Measurements from ENCODE around the gene HIC1.

The HIC1 gene

DNA sequence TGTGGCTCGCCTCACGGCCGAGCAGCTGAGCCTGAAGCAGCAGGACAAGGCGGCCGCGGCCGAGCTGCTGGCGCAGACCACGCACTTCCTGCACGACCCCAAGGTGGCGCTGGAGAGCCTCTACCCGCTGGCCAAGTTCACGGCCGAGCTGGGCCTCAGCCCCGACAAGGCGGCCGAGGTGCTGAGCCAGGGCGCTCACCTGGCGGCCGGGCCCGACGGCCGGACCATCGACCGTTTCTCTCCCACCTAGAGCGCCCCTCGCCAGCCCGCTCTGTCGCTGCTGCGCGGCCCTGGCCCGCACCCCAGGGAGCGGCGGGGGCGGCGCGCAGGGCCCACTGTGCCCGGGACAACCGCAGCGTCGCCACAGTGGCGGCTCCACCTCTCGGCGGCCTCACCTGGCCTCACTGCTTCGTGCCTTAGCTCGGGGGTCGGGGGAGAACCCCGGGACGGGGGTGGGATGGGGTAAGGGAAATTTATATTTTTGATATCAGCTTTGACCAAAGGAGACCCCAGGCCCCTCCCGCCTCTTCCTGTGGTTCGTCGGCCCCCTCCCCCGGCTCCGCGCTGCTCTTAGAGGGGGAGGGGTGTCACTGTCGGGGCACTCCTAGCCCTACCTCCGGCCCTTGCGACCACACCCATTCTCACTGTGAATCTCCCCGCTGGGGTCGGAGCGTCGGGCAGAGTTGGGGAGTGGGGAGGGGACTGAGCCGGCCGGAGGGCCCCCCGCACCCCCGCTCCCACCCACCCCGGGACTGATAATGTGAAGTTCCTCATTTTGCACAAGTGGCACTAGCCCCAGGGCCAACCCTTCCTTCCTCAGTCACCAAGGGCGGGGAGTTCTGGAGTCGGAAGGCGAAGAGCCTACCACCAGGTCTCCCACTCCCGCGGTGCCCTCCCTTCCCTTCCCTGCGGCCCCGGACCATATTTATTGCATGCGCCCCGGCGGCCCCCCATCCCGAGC lies 4.0 kb downstream of the HIC1 start:
- no peaks in the 10 kb centered on the region for H4K20me1 ChIP-seq (ENCODE audit: insufficient read depth)
- H3K36me3 ChIP-seq (ENCODE audit: insufficient read depth), result no peaks in the 10 kb centered on the region
- H3K4me3 ChIP-seq (IDR thresholded peaks at IDR 0.05; ENCODE audit: insufficient read depth, low read depth, low read length), result no peak overlapping the region
- TF ChIP-seq, protein P1, sequence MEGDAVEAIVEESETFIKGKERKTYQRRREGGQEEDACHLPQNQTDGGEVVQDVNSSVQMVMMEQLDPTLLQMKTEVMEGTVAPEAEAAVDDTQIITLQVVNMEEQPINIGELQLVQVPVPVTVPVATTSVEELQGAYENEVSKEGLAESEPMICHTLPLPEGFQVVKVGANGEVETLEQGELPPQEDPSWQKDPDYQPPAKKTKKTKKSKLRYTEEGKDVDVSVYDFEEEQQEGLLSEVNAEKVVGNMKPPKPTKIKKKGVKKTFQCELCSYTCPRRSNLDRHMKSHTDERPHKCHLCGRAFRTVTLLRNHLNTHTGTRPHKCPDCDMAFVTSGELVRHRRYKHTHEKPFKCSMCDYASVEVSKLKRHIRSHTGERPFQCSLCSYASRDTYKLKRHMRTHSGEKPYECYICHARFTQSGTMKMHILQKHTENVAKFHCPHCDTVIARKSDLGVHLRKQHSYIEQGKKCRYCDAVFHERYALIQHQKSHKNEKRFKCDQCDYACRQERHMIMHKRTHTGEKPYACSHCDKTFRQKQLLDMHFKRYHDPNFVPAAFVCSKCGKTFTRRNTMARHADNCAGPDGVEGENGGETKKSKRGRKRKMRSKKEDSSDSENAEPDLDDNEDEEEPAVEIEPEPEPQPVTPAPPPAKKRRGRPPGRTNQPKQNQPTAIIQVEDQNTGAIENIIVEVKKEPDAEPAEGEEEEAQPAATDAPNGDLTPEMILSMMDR (conservative IDR thresholded peaks at IDR 0.05; ENCODE audit: low read depth, low read length), result no peak
- no peak overlapping the region for H2AFZ ChIP-seq (ENCODE audit: low read depth)
- no peak overlapping the region for H3K9ac ChIP-seq
- H3K4me2 ChIP-seq, result no peak overlapping the region
- H3K79me2 ChIP-seq (ENCODE audit: insufficient read depth, low read depth), result no peaks in the 10 kb centered on the region
- no peaks in the 10 kb centered on the region for H3K4me1 ChIP-seq (ENCODE audit: low read depth, poor library complexity, severe bottlenecking)
- no peaks in the 10 kb centered on the region for H3K27me3 ChIP-seq (ENCODE audit: insufficient read depth, low read depth)
- H3K27ac ChIP-seq, result no peak overlapping the region

DNA sequence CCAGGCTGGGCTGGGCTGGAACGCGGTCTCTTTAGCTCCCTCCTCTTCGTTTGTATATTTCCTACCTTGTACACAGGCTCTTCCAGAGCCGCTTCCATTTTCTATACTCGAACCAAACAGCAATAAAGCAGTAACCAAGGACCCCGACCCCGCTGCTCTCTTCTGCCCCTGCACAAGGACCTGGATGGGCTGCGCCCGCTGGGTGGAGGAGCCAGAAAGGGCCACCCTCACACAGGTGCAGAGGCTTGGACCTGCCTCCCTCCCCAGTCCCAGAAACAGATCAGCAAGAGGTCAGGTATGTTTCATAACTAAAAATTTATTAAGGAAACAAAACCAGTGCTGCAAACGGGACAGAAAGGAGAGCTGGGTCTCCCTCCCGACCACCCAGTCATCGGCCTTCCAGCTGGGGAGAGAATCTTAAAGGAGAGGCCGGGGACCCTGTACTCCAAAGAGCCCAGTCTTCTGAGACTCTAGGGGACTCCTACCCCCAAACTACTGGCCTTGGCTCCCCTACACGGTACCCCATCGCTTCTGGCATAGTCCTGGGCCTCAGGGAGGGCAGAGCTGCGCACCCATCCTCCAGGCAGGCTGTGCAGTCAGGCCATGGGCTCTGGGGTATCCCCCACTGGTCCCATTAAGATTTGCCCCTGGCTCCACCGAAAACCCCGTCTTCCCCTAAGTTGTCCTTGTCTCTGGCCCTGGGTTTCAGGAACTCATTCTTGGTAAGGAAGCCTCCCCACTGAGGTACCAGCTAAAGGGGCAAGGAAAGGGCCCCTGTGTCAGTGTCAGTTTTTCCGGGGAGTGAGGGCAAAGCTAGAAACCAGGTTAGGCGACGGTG lies 4.9 kb downstream of the HIC1 start:
- TF ChIP-seq, protein P1 (conservative IDR thresholded peaks at IDR 0.05; ENCODE audit: low read depth, low read length), result no peak
- H3K79me2 ChIP-seq (ENCODE audit: insufficient read depth, low read depth), result no peaks in the 10 kb centered on the region
- H3K36me3 ChIP-seq (ENCODE audit: insufficient read depth), result no peaks in the 10 kb centered on the region
- no peak overlapping the region for H2AFZ ChIP-seq (ENCODE audit: low read depth)
- H4K20me1 ChIP-seq (ENCODE audit: insufficient read depth), result no peaks in the 10 kb centered on the region
- no peak overlapping the region for H3K9ac ChIP-seq
- no peak overlapping the region for H3K4me3 ChIP-seq (IDR thresholded peaks at IDR 0.05; ENCODE audit: insufficient read depth, low read depth, low read length)
- H3K4me1 ChIP-seq (ENCODE audit: low read depth, poor library complexity, severe bottlenecking), result no peaks in the 10 kb centered on the region
- H3K4me2 ChIP-seq, result no peak overlapping the region
- H3K27ac ChIP-seq, result no peak overlapping the region
- no peaks in the 10 kb centered on the region for H3K27me3 ChIP-seq (ENCODE audit: insufficient read depth, low read depth)

DNA sequence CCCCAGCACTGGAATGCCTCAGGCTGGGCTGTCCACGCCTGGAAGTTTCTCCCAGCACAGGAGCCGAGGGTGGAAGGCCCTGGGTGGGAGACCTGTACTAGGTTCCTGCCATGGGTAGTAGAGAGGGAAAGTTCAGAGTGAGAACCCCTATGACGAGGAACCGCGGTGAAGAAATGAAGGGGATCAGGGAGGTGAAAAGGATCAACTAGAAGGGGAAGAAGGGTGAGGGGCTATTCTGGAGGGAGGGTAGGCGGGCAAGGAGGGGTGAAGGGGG lies 5.4 kb downstream of the HIC1 start:
- TF ChIP-seq, protein P1 (conservative IDR thresholded peaks at IDR 0.05; ENCODE audit: low read depth, low read length), result no peak
- no peaks in the 10 kb centered on the region for H3K4me1 ChIP-seq (ENCODE audit: low read depth, poor library complexity, severe bottlenecking)
- H3K27me3 ChIP-seq (ENCODE audit: insufficient read depth, low read depth), result no peaks in the 10 kb centered on the region
- no peak overlapping the region for H2AFZ ChIP-seq (ENCODE audit: low read depth)
- no peaks in the 10 kb centered on the region for H3K36me3 ChIP-seq (ENCODE audit: insufficient read depth)
- H3K27ac ChIP-seq, result no peak overlapping the region
- no peak overlapping the region for H3K4me3 ChIP-seq (IDR thresholded peaks at IDR 0.05; ENCODE audit: insufficient read depth, low read depth, low read length)
- no peaks in the 10 kb centered on the region for H3K79me2 ChIP-seq (ENCODE audit: insufficient read depth, low read depth)
- no peak overlapping the region for H3K4me2 ChIP-seq
- H3K9ac ChIP-seq, result no peak overlapping the region
- H4K20me1 ChIP-seq (ENCODE audit: insufficient read depth), result no peaks in the 10 kb centered on the region

DNA sequence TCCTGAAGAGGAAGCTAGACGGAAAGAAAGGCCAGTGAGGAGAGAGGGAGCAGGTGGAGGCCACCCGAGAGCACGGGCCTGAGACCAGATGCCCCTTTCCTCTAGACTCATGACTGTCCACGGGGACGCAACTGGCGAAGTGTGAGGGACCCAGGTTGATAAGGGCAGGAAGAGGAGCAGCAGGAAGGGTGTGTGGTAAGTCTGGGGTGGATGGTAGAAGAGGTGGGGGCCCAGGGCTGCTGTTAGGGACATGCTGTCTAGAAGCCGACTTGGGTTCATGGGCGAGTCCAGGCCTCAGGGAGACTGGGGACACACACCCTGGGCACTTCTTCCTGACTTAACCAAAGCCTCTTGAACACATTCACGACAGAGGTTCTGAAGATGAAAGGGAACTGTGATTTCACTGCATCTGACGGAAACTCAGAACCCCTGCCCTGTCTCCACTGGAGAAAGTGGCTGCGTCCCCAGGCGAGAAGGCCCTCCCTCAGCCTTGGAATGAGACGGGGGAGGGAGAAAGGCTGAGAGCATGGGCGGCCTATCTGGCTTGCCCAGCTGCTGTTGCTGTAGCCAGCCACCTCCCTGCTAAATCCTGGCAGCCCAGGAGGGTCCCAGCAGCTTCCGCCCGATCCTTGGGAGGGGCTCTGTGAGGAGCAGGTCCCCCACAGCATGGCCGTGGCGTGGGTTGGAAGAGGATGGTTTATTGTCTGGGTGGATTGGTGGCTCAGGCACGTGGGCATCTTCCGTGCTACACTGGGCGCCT lies 6.0 kb downstream of the HIC1 start:
- no peaks in the 10 kb centered on the region for H3K4me1 ChIP-seq (ENCODE audit: low read depth, poor library complexity, severe bottlenecking)
- TF ChIP-seq, protein P1 (conservative IDR thresholded peaks at IDR 0.05; ENCODE audit: low read depth, low read length), result no peak
- H2AFZ ChIP-seq (ENCODE audit: low read depth), result no peak overlapping the region
- no peak overlapping the region for H3K27ac ChIP-seq
- no peaks in the 10 kb centered on the region for H3K79me2 ChIP-seq (ENCODE audit: insufficient read depth, low read depth)
- no peak overlapping the region for H3K9ac ChIP-seq
- H3K4me3 ChIP-seq (IDR thresholded peaks at IDR 0.05; ENCODE audit: insufficient read depth, low read depth, low read length), result no peak overlapping the region
- H4K20me1 ChIP-seq (ENCODE audit: insufficient read depth), result no peaks in the 10 kb centered on the region
- H3K27me3 ChIP-seq (ENCODE audit: insufficient read depth, low read depth), result no peaks in the 10 kb centered on the region
- no peaks in the 10 kb centered on the region for H3K36me3 ChIP-seq (ENCODE audit: insufficient read depth)
- H3K4me2 ChIP-seq, result no peak overlapping the region
